Kidney (tissue), 14 donors: ENCODE measurements around the gene PRR16. TPM values are rescaled to one million over a fixed set of nuclear protein-coding genes. Genes with fewer than 3 reads are reported as not detected.

ENCODE experiments used
- DNase-seq, 5 donors: peaks; one replicate each; pipeline ENCODE4 v3.0.0-alpha.2; 2013 to 2020
- FAIRE-seq: peaks from 2 replicates; lab custom pipeline; 2012; peaks lifted over from hg19 to GRCh38; lab: Jason Lieb, UNC
- H3K27ac ChIP-seq, 2 donors: one replicate each; pipeline ENCODE4 v1.7.0; 2013; ENCODE audit warnings: low read depth in 2 of 2, low read length in 2 of 2, inconsistent platforms in 1 of 2
- H3K27me3 ChIP-seq: one replicate; pipeline ENCODE4 v1.7.1; 2013; ENCODE audit warnings: low read length, inconsistent platforms; ENCODE audit not compliant: control insufficient read depth, insufficient read depth
- H3K36me3 ChIP-seq, 3 donors: one replicate each; pipeline versions ENCODE4 v1.7.0 to v1.7.1; 2013; ENCODE audit warnings: low read length in 3 of 3, control low read depth in 1 of 3, inconsistent platforms in 1 of 3; ENCODE audit not compliant: insufficient read depth in 3 of 3, control insufficient read depth in 2 of 3
- H3K4me1 ChIP-seq, 3 donors: one replicate each; pipeline versions ENCODE4 v1.7.0 to v1.7.1; 2013; ENCODE audit warnings: low read length in 3 of 3, inconsistent platforms in 1 of 3, low read depth in 1 of 3; ENCODE audit not compliant: control insufficient read depth in 2 of 3, insufficient read depth in 2 of 3
- H3K4me3 ChIP-seq, 3 donors: one replicate each; pipeline versions ENCODE4 v1.7.0 to v1.8.1; 2013; ENCODE audit warnings: low read length in 3 of 3, control low read depth in 1 of 3, inconsistent platforms in 1 of 3
- H3K9ac ChIP-seq, 3 donors: one replicate each; pipeline versions ENCODE4 v1.7.0 to v1.7.1; 2013; ENCODE audit warnings: low read length in 3 of 3, control low read depth in 1 of 3, inconsistent platforms in 1 of 3
- H3K9me3 ChIP-seq, 3 donors: one replicate each; pipeline versions ENCODE4 v1.7.0 to v1.7.1; 2013; ENCODE audit warnings: low read length in 3 of 3, control low read depth in 1 of 3, inconsistent platforms in 1 of 3; ENCODE audit not compliant: control insufficient read depth in 2 of 3, insufficient read depth in 1 of 3
- intact Hi-C: fragments of 100-400 bp; cut with DNase I; formaldehyde crosslinking; loops from one replicate; pipeline ENCODE4 v1.11.1; 2022
- polyA plus RNA-seq: library from polyadenylated mRNA; stranded (reverse); fragments of 350-450 nt; fragmentation: Illumina TruSeq; extraction: RNeasy Lipid Tissue Mini Kit (QIAGEN cat#74804); gene quantifications from one replicate; pipeline ENCODE4 v1.2.3, GENCODE V29; 2014; ENCODE audit warnings: low read depth, low replicate concordance; ENCODE audit not compliant: insufficient read depth
- total RNA-seq: library from RNA; stranded (reverse); fragmentation: NEBNext Ultra II Directional; extraction: Animal tissue kit (Norgen Biotek cat#: 25700); gene quantifications from one replicate; pipeline ENCODE4 v1.2.1, GENCODE V29; 2021
- TF ChIP-seq, protein P1 (sequence below): IDR thresholded peaks from 3 replicates; pipeline ENCODE4 v1.5.1; 2012; ENCODE audit warnings: mild to moderate bottlenecking, moderate library complexity, borderline replicate concordance; ENCODE audit not compliant: insufficient read depth; ENCODE audit errors: extremely low read depth
- donor health status: control.
- donor health status: control.
- donor health status: control.
- donor health status: control.
- donor health status: control.
- donor health status: DM: yes; HTN: yes; CAD: no.
- donor health status: Normal renal cell carcinoma (clear cell type).

The PRR16 gene
- total and polyA plus RNA-seq, 2 donors from 2014 or later, result 2.4 to 3.6 TPM

DNA sequence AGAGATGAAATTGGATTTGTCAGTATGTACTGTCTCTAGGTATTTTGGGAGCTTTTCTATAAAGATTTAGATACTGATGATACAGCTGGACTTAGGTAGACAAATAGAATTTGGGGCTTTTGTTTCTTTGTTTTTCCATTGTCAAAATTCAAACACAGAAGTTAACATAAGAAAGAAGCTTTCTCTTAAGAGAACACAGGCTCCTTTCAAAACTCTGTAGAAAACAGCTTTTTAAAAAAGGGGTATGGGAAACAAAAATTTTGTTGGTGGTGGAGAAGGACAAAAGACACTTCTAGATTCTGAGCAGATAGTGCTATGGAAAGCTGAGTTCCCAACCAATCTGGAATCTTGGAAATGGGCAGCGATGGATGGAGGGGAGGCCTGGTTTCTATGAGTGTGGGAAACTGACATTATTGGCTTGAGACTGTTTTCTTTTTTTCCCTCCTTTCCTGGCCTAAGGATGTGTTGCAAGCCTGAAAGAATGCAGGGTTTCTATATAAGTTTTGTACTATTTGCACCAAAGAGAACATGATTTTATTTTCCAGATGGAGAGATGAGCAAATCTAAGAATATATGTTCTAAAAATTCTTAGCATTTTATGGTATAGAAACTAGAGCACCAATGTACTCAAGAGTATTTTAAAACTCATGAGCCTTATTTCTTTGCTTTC lies 240.0 kb downstream of the PRR16 start:
- Histone ChIP-seq H3K27ac (no peak overlapping the region), H3K9ac (no peak overlapping the region), H3K9me3 (no peaks in the 10 kb centered on the region), H3K4me3 (no peak overlapping the region), H3K36me3 (no peaks in the 10 kb centered on the region), H3K4me1 (no peaks in the 10 kb centered on the region), H3K27me3 (no peaks in the 10 kb centered on the region)
- no peak for DNase-seq
- intact Hi-C loops, result no loop called here
- FAIRE-seq, result no peak
- TF ChIP-seq, protein P1, sequence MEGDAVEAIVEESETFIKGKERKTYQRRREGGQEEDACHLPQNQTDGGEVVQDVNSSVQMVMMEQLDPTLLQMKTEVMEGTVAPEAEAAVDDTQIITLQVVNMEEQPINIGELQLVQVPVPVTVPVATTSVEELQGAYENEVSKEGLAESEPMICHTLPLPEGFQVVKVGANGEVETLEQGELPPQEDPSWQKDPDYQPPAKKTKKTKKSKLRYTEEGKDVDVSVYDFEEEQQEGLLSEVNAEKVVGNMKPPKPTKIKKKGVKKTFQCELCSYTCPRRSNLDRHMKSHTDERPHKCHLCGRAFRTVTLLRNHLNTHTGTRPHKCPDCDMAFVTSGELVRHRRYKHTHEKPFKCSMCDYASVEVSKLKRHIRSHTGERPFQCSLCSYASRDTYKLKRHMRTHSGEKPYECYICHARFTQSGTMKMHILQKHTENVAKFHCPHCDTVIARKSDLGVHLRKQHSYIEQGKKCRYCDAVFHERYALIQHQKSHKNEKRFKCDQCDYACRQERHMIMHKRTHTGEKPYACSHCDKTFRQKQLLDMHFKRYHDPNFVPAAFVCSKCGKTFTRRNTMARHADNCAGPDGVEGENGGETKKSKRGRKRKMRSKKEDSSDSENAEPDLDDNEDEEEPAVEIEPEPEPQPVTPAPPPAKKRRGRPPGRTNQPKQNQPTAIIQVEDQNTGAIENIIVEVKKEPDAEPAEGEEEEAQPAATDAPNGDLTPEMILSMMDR, result no peak

DNA sequence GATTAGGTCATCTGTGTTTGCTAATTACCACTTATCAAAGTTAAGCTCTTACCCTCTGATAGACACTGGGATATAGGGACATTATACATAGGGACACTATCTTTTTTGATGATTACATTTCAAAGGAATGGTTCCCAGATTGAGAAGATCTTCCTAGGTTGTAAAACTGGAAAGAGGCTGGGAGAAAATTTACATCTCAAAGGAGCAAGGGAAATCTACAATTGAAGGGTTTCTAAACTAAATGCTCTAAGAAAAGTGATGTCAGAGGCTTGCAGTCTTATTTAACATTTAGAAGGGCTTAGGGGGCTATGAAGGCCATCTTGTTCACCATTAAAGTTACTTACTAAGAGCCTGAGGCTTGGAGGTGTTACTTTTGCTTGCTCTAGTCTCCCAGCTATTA lies 242.8 kb downstream of the PRR16 start:
- Histone ChIP-seq H3K27me3 (no peaks in the 10 kb centered on the region), H3K9ac (no peak overlapping the region), H3K9me3 (no peaks in the 10 kb centered on the region), H3K27ac (no peak overlapping the region), H3K4me3 (no peak overlapping the region), H3K36me3 (no peaks in the 10 kb centered on the region), H3K4me1 (no peaks in the 10 kb centered on the region)
- no peak for FAIRE-seq
- intact Hi-C loops, result no loop called here
- DNase-seq, result no peak
- TF ChIP-seq, protein P1, result no peak

DNA sequence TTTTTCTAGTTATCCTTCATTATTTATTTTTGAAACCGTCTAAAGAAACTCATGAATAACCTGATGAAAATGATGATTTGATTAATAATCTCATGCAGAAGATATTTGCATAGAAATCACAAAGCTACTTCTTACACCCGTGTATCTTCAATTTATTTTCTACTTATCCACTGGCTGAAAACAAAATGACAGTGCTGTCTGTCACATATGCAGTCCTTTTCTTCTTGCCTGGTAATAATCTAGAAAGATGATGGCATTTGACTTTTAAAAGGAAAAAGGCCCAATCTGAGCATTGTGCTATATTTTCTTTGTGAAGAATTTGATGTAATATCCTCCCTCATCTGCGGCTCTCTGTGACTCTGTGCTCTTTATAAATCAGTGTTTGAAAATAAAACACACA lies 253.3 kb downstream of the PRR16 start:
- no peaks in the 10 kb centered on the region for H3K4me1 ChIP-seq
- no peaks in the 10 kb centered on the region for H3K9me3 ChIP-seq
- TF ChIP-seq, protein P1, result no peak
- no peaks in the 10 kb centered on the region for H3K27me3 ChIP-seq
- no peak for DNase-seq
- intact Hi-C loops, result no loop called here
- H3K4me3 ChIP-seq, result no peak overlapping the region
- no peaks in the 10 kb centered on the region for H3K36me3 ChIP-seq
- H3K9ac ChIP-seq, result no peak overlapping the region
- no peak for FAIRE-seq
- H3K27ac ChIP-seq, result no peak overlapping the region

DNA sequence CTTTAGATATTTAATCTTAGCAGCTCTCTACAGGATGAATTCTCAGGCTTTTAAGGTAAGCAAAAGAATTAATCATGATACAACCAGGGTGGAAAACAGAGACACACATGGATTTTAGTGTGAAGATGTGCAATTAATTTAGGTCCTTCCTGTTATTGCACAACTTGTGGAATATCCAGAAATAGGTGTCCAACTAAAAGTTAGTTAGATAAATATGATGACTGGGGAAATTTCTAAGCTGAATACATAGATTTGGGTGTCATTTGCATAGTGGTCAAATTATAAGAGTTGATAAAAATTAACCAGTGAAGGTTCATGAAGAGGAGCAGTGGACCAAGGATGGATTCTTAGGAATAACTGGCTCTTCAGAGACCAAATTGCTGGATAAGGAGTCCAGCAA lies 266.1 kb downstream of the PRR16 start:
- FAIRE-seq (no peak), DNase-seq (no peak)
- no peaks in the 10 kb centered on the region for H3K4me1 ChIP-seq
- H3K4me3 ChIP-seq, result no peak overlapping the region
- no peaks in the 10 kb centered on the region for H3K36me3 ChIP-seq
- no peak overlapping the region for H3K27ac ChIP-seq
- H3K27me3 ChIP-seq, result no peaks in the 10 kb centered on the region
- H3K9me3 ChIP-seq, result no peaks in the 10 kb centered on the region
- no peak overlapping the region for H3K9ac ChIP-seq
- TF ChIP-seq, protein P1, result no peak
- intact Hi-C loops, result no loop called here
